ENCODE data around the gene RPS21. TPM values are rescaled to one million over a fixed set of nuclear protein-coding genes. Genes with fewer than 3 reads are reported as not detected.
A peak's percentile ranks its signal among the peaks of the same experiment; 100 is the strongest.

RPS21 gene
- total and polyA plus RNA-seq, 2 of the 13 experiments (the other 11 are each of a cell fraction or from before 2014, with no cell fraction given) = 2,647 to 11,063 TPM

GRCh38 chr20:62370807-62371587, 15.9 kb upstream of the RPS21 start (continued):
- TF ChIP-seq ZNF546 (CRISPR knock-in tag; conservative IDR thresholded peaks at IDR 0.05) (0 out of 2 replicates have a peak, but pooled peaks have one; percentile 47), MIER2 (CRISPR knock-in tag; IDR thresholded peaks at IDR 0.05) (no peak; the same call in 1 of the 2 replicates), ZNF878 (CRISPR knock-in tag; IDR thresholded peaks at IDR 0.05) (no peak), HOMEZ (CRISPR knock-in tag; IDR thresholded peaks at IDR 0.05; ENCODE audit: low read depth) (no peak), ZEB1 (IDR thresholded peaks at IDR 0.05; ENCODE audit: insufficient replicate concordance, low read depth) (no peak), MXI1 (IDR thresholded peaks at IDR 0.05; ENCODE audit: borderline replicate concordance, low read depth, low read length) (no peak), RAD51 (IDR thresholded peaks at IDR 0.05; ENCODE audit: borderline replicate concordance) (no peak), HOXA7 (CRISPR knock-in tag; IDR thresholded peaks at IDR 0.05) (no peak), RBM39 (IDR thresholded peaks at IDR 0.05; ENCODE audit: low read depth, low read length, poor library complexity, severe bottlenecking) (no peak), ZBTB26 (CRISPR knock-in tag; IDR thresholded peaks at IDR 0.05; ENCODE audit: borderline replicate concordance) (no peak; the same call in 1 of the 2 replicates), ISL2 (CRISPR knock-in tag; IDR thresholded peaks at IDR 0.05) (0 out of 2 replicates have a peak, but pooled peaks have one; percentile 30), ZNF160 (CRISPR knock-in tag; IDR thresholded peaks at IDR 0.05) (no peak), ZNF609 (CRISPR knock-in tag; IDR thresholded peaks at IDR 0.05; ENCODE audit: borderline replicate concordance) (no peak; the same call in 1 of the 2 replicates), ARHGAP35 (CRISPR knock-in tag; IDR thresholded peaks at IDR 0.05; ENCODE audit: borderline replicate concordance) (no peak), TGIF2 (CRISPR knock-in tag; IDR thresholded peaks at IDR 0.05) (no peak), ZSCAN30 (CRISPR knock-in tag; IDR thresholded peaks at IDR 0.05) (no peak), ZFP90 (CRISPR knock-in tag; IDR thresholded peaks at IDR 0.05; ENCODE audit: borderline replicate concordance) (no peak), FOSL1 (CRISPR knock-in tag; IDR thresholded peaks at IDR 0.05; ENCODE audit: borderline replicate concordance) (no peak), PATZ1 (CRISPR knock-in tag; IDR thresholded peaks at IDR 0.05) (peak; percentile 67; the same call in 1 of the 2 replicates), THAP11 (CRISPR knock-in tag; IDR thresholded peaks at IDR 0.05) (0 out of 2 replicates have a peak, but pooled peaks have one; percentile 3)

All from HepG2 (cell line).